Gastrocnemius medialis (tissue), 4 donors: ENCODE data around the gene PTPRE.

Source experiments
- CTCF ChIP-seq, 5 experiments: fragments of 450-650 bp in 3 of 5; fragments of 200-600 bp in 2 of 5; sonication (generic) in 2 of 5; IDR thresholded peaks in 4 of 5; conservative IDR thresholded peaks in 1 of 5; 1 replicate in 4 of 5; 2 replicates in 1 of 5; pipeline ENCODE4 v1.5.1; 2016 to 2019; ENCODE audit warnings: antibody characterized with exemption in 5 of 5, mild to moderate bottlenecking in 3 of 5, moderate library complexity in 3 of 5
- POLR2A ChIP-seq, 2 donors: fragments of 450-650 bp; IDR thresholded peaks; one replicate each; pipeline ENCODE4 v1.6.1; 2017; ENCODE audit warnings: antibody characterized with exemption in 2 of 2, mild to moderate bottlenecking in 2 of 2, moderate library complexity in 2 of 2

DNA sequence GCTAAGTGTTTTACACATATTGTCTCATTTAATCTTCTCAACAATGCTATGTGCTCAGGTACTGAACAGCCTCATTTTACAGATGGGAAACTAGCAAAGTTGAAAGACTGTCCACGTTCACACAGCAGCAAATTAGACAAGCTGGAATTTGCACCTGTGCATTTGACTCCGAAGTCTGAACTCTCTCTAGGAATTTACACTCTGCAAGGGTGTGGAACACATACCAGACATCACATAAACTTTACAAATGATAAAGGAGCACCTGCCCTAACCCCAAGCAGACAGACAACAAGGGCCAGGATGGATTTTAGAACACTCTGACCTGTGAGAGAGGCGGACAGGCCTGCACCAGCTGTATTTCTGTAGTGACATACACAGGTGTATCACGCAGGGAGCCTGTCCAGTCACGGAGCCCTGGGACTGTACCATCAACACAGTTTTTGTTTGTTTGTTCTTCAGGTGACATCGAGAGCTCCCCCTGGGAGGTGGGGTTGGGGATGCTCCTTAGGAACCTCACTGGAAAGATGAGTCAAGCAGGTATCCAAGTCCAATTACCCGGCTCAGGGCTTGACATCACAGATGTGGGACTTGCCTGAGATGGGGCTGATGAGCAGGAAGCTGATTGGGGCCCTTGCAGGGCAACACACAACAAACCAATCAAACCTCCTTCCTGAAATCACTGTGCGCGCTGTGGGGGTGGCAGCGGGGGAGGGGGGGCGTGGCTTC is 188.3 kb downstream of the PTPRE start:
- TF ChIP-seq CTCF (IDR thresholded peaks at IDR 0.05 in 4 of 5, conservative IDR thresholded peaks at IDR 0.05 in 1 of 5): no peak
- TF ChIP-seq POLR2A (IDR thresholded peaks at IDR 0.05): no peak
